ENCODE data around the gene LILRB4.
"Not testable (repeated sequence)": the region's sequence is repeated elsewhere in the genome, so short reads cannot be mapped to it uniquely, and the experiment has no call there.

The LILRB4 gene

DNA sequence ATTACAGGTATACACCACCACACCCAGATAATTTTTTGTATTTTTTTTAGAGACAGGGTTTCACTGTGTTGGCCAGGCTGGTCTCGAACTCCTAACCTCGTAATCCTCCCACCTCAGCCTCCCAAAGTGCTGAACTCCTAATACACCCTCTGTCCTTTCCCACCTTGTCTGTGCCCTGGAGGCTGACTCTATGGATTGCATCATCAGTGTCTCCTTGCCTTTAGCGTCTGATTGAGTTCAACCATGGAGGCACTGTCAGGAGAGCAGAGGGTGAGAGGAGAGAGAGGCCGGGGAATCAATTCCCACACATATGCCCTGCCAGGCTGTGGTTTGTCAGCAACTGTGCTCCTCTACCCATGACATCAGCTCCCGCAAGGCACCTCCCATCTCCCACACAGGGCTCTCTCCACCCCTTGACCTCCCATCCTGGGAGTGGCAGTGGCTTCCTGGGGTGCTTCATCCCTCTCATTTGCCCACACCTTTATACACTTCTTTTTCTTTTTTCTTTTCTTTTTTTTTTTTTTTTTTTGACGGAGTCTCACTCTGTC, 12.6 kb upstream of the LILRB4 start:
- no peak for DNase-seq (ENCODE audit: low read depth in 2 of 2)

DNA sequence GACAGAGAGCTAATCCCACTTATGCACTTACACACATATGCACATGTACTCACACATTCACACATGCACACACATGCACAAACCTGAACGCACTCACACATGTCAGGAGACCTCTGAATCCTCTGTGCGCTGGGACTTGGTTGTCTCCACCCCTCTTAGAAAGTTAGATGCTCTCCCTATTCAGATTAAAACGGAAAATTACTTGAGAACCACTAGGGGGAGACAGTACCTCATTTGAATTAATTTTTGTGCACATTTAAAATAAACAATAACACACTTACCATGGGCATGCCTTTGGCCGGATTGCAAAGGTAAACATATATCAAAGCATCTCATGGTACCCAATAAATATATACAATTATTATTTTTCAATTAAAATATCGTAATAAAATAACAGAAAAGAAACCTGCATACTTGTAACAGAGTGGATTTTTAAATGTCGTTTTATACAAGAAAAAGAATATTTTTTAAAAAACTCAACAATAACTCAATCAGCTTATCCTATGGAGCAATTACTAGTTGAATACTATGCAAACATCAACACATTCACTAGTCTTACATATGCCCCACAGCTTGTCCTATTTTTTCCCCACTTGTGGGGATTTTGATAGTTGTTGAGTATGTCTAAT, 9.5 kb upstream of the LILRB4 start:
- no peak for DNase-seq (ENCODE audit: low read depth in 2 of 2)

DNA sequence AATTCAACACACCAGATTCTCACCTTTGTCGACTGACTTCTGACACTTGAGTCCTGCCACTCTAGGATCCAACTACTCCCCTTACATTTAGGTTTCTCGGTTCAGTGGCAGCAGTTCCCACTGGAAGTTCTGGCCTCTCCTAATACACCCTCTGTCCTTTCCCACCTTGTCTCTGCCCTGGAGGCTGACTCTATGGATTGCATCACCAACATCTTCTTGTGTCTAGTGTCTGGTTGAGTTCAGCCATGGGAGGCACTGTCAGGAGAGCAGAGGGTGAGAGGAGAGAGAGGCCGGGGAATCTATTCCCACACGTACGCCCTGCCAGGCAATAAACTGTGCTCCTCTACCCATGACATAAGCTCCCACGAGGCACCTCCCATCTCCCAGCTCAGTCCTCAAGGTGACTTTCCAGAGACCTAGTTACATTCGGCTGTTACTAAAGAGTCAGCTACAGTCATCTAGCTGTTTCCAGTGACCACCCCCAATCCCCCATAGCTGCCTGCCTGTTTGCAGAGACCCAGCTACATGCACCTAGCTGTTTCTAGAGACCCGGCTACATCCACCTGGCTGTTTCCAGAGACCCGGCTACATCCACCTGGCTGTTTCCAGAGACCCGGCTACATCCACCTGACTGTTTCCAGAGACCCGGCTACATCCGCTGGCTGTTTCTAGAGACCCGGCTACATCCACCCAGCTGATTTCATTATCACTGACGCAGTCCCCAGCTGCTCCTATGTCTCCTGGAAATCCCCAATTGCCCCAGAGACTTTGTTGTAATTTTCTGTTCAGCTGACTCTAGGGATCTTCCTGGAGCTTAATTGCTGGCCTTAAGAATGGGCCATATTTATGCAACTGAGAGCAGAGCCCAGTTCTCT, 8.1 kb upstream of the LILRB4 start:
- no peak for DNase-seq (ENCODE audit: low read depth in 2 of 2)

DNA sequence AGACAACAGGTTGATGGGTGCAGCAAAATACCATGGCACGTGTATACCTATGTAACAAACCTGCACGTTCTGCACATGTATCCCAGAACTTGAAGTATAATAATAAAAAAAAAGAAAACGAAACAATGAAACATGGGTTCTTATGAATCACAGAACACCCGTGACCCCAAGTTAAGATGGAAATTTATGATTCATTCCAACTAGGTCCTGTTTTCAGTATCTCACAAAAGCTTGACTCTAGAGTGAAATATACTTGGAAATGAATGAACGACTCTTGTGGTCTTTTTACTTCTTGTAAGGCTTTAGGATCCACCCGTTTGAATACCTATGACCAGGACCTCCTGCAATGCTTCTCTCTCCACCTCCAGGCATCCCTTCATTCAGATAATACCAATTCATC, 3.5 kb upstream of the LILRB4 start:
- no peak for DNase-seq (ENCODE audit: low read depth in 2 of 2)

DNA sequence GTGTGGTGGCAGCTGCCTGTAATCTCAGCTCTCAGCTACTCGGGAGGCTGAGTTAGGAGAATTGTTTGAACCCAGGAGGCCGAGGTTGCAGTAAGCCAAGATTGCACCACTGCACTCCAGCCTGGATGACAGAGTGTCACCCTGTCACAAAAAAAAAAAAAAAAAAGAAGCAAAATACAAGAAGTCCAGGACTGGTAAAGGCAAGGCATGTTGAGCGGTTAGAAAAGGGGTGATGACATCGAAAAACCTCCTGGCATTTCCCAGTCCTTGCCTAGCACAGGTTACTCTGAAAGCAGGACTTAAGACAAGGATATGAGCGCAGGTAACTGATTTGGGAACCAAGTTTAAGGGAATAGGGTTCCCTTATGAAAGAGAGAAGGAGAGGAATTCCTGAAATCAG, 2.5 kb upstream of the LILRB4 start:
- DNase-seq (ENCODE audit: low read depth in 2 of 2), result no peak

DNA sequence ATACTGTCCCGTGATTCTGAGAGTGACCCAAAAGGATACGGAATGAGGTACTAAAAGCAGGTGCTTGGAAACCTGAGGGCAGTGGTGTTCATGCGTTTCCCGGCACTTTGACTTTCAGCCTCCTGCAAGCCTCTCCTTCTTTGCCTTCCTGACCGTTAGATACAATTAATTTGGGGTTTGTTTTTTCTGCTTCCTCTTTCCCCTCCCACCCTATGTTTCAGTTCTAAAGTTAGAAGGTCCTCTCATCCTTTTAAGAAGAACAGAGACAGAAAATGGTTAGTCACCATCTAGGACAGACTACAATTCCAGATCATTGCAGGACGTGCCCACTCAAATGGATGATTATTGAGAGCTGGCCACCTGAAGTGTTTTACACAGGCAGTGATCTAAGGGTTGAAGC, 1.8 kb upstream of the LILRB4 start:
- no peak for DNase-seq (ENCODE audit: low read depth in 2 of 2)

DNA sequence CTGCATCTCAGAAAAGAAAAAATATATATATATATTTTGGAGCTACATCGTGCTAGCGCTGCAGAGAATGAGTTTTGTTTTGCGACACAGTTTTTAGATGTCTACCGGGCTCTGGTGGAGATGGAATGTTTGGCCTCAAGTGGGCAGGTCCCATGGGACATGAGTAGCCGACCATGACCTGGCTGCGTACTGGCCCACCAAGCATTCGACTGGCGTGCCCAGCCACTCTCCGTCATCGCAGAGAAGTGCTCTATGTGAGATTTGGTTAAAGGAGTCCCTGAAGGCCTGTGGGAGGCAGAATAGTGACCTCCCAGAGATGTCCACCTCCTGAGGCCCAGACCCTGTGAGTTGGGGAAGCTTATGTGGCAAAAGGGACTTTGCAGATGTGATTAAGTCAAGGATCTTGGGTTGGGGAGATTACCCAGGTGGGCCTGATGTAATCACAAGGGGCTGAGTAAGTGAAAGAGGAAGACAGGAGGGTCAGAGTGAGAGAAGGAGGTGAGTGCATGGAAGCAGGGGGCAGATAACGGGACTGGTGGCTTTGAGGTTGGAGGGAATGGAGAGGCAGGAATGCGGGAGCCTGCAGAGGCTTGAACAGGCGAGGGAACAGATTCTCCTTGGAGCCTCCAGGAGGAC, 821 bp upstream of the LILRB4 start:
- DNase-seq (ENCODE audit: low read depth in 2 of 2), result no peak

DNA sequence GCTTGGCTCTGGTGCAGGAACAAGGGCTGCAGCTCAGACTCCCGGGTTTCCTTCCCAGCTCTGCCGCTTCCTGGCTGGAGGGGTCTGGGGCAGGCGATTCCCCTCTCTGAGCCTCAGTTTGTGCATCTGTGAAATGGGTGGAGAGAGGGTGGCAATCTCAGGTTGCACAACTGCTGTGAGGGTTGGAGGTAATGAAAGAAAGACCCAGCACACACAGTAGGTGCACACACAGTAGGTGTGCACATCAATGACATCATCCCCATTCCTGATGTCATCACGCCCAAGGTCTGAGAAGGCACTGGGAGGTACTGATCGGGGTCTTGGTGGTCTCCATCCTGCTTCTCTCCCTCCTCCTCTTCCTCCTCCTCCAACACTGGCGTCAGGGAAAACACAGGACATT, 2.7 kb downstream of the LILRB4 start:
- no peak for DNase-seq (ENCODE audit: low read depth in 2 of 2)

DNA sequence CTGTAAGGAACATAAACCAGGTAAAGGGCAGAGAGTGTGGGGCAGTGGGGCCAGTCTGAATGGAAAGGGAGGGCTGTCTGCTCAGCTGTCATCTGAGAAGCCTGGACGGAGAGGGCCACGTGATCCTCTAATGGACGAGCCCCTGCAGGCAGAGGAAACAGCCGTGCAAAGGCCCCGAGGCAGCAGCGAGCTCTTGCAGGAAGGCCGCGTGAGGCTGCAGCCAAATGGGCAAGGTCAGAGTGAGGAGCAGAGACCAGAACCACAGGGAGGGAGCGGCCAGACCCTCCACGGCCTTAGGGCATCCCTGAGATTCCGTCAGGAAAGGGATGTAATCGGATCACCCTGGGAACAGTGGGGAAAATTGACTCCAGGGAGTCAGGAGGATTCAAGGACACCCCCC, 4.4 kb downstream of the LILRB4 start:
- DNase-seq (ENCODE audit: low read depth in 2 of 2), result no peak

DNA sequence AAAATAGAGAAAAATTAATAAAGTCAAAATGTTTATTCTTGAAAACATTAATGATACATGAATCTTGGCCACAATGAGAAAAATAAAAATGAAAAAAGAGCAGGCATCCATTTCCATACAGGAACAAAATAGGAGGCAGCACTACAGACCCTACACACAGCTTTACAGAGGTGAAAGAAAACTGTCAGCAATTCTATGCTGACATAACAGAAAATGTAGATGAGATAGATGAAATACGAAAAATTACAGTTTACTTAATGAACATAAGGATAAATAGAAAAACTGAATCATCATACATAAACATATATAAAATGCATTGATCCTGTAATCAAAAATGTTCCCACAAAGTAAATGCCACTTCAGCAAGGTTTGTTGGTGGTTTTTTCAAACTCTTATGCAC, 5.6 kb downstream of the LILRB4 start:
- no peak for DNase-seq (ENCODE audit: low read depth in 2 of 2)

DNA sequence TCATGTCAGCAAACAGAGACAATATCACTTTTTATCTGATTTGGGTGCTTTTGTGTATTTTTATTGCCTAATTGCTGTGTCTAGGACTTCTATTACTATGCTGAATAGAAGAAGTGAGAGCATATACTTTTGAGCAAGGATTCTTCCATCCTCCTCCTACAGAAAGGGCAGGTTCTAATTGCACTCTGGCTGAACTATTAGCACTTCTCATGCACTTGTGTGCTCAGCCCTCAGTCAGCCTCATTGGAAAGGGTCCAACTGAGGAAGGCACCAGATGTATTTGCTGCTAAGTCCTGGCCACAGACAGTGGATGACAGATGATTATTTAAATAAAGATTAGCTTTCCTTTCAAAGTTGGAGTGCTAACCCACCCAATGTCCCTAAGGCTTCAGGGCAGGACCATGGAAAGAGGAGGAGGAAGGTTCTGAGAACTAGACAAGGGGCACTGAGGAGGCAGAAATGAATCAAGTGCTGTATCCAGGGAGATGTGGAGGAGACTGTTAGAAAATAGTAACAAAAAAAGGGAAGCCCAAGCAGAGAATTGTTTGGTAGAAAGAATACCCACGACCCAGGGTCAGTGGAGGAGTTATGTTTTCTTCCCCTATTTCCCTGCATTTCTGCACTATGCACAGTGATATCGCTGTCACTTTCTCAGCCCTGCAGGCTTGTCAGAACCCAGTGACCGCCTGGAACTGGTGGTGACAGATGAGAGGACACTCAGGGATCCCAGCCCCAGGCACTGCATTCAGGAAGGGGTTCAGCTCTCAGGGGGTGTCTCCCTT, 8.0 kb downstream of the LILRB4 start:
- DNase-seq (ENCODE audit: low read depth in 2 of 2), result no peak

DNA sequence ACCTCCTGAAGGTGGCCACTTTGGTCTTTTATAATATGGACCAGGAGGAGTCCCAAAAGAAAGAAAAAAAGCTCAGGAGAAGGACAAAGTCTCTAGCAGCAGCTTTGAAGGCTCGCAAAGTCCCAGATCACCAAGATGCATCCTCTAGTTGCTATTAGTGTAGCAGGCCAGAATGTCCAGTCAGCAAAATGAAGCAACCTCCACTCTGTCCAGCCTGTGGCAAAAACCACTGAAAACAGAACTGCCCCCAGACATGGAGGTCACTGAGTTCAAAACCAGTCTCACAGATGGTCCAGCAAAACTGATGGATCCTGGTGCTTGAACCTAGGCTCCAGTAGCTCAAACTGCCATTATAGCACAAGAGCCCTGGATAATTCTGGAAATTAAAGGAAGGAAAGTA, 10.4 kb downstream of the LILRB4 start:
- DNase-seq (ENCODE audit: low read depth in 2 of 2), result no peak

DNA sequence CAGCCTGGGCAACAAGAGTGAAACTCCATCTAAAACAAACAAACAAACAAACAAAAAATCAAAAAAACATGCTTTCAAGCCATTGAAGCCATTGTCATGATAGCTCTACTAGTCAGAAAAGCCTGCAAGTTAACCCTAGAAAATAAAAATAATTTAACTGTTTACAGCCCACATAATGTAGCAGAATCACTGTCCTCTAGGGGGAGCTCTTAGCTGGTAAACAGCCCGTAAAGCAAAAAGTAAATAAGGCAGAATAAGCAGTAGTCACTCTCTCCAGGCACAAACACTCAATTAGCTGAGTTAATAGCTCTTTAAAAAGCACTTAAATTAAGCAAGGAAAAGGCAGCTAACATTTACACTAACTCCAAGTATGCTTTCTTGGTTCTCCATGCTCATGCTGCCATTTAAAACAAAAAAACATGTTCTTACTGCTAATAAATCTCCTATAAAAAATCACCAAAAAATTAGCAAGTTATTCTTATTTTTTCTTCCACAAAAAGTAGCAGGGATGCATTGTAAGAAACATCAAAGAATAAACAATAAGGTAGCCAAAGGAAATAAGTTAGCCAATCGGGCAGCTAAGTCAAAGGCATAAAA, 11.3 kb downstream of the LILRB4 start:
- no peak for DNase-seq (ENCODE audit: low read depth in 2 of 2)

DNA sequence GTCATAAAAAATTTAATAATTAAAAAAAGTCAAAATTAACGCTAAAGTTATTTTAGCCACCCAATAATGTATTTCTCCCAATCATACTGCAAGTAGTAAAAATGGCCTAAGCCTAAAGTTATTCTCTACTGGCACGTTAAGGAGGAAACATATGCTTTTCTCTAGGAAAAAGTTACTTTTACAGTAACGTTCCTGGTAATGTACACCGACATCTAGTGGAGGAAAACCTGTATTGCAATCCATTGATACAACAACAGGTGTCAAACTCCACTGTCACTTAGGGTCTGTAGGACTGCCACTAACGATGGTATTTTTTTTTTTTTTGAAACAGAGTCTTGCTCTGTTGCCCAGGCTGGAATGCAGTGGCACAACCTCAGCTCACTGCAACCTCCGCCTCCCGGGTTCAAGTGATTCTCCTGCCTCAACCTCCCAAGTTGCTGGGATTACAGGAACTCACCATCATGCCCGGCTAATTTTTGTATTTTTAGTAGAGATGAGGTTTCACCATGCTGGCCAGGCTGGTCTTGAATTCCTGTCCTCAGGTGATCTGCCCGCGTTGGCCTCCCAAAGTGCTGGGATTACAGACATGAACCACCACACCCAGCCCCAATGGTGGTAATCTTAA, 13.5 kb downstream of the LILRB4 start:
- not testable (repeated sequence) for DNase-seq (ENCODE audit: low read depth in 2 of 2)

DNA sequence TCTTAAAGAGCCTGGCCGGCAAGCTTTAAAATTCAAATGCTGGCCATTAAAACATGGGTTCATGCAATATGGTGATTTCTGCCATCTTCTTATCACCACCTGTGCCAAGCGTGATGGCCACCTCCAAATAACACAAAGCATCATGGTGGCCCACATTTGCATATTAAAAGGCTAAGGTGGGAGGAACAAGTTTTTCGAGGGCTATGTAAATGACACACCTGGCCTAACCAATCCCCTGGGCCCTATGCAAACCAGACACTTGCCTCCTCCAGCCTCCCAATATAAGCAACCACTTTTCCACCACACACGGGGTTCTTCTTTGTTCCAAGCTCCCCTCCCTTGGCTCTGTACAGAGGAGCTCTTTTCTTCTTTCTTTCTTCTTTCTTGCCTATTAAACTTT, 14.4 kb downstream of the LILRB4 start:
- no peak for DNase-seq (ENCODE audit: low read depth in 2 of 2)

DNA sequence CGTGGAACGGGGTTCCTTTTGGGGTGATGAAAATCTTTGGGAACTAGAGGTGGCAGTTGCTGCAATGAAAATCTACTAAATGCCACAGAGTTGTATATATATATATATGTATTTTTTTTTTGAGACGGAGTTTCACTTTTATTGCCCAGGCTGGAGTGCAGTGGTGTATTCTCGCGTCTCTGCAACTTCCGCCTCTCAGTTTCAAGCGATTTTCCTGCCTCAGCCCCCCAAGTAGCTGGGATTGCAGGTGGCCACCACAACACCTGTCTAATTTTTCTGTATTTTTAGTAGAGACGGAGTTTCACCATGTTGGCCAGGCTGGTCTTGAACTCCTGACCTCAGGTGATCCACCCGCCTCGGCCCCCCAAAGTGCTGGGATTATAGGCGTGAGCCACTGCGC, 18.8 kb downstream of the LILRB4 start:
- DNase-seq (ENCODE audit: low read depth in 2 of 2), result not testable (repeated sequence)

DNA sequence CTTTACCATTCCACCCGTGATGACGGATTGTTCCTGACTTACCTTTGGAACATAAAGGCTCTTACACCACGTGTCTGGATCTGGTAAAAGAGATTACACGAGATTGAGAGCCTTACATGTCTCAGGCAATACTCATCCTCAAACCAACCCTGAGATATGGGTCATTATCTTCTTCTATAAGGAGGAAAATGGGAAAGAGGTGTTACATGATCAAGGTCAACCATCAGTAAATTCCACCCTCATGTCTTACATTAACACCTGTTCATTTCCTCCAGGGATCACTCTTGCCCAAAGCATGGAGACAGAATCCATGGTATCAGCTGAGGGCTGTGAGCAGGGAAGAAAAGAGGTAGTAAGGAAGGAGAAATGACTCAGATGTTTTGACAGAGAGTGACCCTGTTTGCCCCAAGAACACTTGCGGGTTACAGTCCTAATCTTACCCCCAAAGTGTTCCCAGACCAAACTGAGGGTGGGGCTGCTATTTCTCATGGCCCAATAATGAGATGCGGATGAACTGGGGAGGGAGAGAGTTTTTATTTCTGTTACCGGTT, 19.6 kb downstream of the LILRB4 start:
- DNase-seq (ENCODE audit: low read depth in 2 of 2), result no peak

DNA sequence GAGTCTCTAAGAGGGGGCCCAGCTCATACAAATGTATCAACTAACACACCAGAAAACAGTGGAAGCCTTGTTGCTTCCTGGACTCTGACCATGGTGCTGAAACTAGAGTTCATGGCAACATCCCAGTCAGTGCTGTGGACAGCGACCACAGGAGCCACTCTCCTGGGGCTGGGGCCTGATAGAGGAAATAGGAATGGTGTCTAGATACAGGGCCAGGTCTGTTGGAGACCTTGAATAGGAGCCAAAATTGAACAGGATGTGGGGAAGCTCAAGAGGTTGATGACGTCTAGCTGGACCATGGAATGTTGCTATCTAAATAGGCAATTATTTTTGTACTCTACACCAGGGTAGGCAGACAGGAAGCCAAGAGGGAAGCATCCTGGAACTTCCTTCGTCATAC, 21.7 kb downstream of the LILRB4 start:
- DNase-seq (ENCODE audit: low read depth in 2 of 2), result no peak

DNA sequence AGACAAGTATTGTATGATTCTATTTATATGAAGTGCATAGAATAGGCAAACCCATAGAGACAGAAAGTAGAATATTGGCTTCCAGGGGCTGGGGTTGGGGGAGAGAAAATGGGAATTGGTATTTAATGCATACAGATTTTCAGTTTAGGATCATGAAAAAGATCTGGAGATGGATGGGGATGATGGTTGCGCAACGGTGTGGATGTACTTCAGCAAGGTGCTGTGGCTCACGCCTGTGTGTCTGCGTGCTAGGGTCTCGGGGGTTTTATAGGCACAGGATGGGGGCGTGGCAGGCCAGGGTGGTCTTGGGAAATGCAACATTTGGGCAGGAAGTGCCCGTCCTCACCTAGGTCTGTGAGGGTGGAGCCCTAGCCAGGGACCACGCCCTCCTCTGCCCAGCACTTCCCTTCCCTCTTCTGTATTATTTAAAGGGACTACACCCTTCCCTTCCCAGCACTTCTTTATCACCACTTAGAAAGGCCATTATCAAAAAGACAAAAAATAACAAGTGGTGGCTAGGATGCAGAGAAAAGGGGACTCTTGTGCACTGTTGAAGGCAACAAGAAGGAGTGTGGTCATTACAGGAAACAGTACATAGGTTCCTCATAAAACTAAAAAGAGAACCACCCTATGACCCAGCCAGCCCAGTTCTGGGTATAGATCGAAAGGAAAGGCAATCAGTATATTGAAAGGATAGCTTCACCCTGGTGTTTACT, 29.0 kb downstream of the LILRB4 start:
- DNase-seq (ENCODE audit: low read depth in 2 of 2), result no peak

DNA sequence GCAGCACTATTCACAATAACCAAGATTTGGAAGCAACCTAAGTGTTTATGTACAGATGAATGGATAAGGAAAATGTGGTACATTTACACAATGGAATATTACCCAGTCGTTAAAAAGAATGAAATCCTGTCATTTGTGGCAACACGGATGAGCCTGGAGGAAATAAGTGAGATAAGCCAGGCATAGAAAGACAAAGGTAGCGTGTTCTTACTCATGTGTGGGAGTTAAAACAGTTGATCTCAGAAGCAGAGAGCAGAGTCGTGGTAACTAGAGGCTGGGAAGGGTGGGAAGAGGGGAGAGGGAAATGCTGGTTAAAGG, 29.5 kb downstream of the LILRB4 start:
- DNase-seq (ENCODE audit: low read depth in 2 of 2), result no peak
